ENCODE data around the gene NDE1. TPM values are rescaled to one million over a fixed set of nuclear protein-coding genes. Genes with fewer than 3 reads are reported as not detected.

NDE1 gene
- total RNA-seq, 4 donors from 2014 or later = 46.1 to 94.9 (median 70.1) TPM

DNA sequence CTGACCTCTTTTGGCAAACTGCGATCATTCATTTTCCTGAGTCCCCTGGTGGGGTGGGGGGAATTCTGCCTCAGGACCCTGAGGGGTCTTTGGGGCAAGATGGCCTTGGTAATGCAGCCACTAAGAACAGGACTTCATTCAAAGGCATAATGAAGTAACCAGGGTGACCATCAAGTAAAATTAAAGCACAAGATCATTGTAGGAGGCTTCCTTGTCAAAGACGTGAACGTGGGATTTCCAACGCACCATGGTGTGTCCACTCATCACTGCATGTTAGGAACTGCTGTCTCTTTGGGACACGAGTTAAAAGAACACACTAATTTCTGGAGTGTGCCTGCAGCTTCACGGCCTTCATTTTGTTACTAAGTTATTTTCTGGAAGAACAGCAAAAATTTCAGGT is 51.3 kb downstream of the NDE1 start:
- intact Hi-C loops (cut with DNase I) = loop anchor here (2.0 kb wide), 1 partner anchor 55 kb away; no protein-coding TSS in a partner anchor
- TF ChIP-seq POLR2AphosphoS5 (IDR thresholded peaks at IDR 0.05) (peak in 1 of 2 donors; percentile 36), EP300 (IDR thresholded peaks at IDR 0.05) (no peak)
- peaks cover 0 to 19% (median 6%) of the 10 kb centered on the region in 4 donors for H3K4me1 ChIP-seq
- no peak for DNase-seq (ENCODE audit: extremely low spot score)
- no peaks in the 10 kb centered on the region for H3K9me3 ChIP-seq
- no peak overlapping the region for H3K4me3 ChIP-seq
- peak overlapping the region; percentile 58 to 80 (median 76) for H3K27ac ChIP-seq (replicated peaks in 1 of 4)
- H3K36me3 ChIP-seq = peaks cover 20 to 85% (median 71%) of the 10 kb centered on the region in 4 donors
- WGBS = 55% methylated on average over 6 of the region's 6 CpGs
- H3K27me3 ChIP-seq = no peaks in the 10 kb centered on the region

DNA sequence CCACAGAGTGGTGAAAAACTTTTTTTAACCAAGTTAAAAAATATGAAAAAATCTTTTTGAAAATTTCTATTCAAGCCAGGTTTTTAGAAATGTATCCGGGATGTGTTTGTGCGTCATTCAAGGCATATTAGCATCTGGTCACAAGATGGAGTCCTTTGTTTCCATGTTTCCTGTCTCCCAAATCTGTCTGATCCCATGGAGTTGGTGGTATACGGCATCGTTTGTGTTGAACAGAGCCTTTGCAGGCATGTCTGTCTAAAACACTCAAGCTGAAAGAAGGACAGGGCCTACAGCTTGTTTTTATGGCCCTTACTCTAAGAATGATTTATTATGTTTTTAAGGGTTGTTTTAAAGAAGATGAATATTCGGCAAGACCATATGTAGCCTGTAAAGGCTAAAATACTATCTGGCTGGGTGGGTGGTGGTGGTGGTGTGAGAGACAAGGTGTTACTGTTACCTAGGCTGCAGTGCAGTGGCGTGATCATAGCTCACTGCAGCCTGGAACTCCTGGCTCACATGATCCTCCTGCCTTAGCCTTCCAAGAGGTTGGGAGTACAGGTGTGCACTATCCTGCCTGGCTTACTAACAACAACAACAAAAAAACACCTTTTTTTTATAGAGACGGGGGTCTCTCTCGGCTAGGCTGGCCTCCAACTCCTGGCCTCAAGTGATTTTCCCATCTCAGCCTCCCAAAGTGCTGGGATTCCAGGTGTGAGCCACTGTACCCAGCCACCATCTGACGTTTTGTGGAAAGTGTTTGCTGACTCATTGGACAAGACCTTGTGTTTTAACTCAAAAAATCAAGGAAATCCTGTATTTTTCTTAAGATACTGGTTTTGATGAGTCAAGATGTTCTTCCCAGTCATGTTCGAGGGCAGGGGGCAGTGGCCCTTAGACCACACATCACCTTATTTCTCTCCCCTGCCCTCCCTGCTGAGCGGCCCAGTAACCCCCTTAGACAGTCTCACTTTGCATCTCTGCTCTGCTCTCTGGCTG is 52.2 kb downstream of the NDE1 start:
- DNase-seq (ENCODE audit: extremely low spot score) = no peak
- TF ChIP-seq POLR2AphosphoS5 (IDR thresholded peaks at IDR 0.05) = peak in 1 of 2 donors; percentile 62
- no peak for TF ChIP-seq EP300 (IDR thresholded peaks at IDR 0.05)
- TF ChIP-seq, protein P1, sequence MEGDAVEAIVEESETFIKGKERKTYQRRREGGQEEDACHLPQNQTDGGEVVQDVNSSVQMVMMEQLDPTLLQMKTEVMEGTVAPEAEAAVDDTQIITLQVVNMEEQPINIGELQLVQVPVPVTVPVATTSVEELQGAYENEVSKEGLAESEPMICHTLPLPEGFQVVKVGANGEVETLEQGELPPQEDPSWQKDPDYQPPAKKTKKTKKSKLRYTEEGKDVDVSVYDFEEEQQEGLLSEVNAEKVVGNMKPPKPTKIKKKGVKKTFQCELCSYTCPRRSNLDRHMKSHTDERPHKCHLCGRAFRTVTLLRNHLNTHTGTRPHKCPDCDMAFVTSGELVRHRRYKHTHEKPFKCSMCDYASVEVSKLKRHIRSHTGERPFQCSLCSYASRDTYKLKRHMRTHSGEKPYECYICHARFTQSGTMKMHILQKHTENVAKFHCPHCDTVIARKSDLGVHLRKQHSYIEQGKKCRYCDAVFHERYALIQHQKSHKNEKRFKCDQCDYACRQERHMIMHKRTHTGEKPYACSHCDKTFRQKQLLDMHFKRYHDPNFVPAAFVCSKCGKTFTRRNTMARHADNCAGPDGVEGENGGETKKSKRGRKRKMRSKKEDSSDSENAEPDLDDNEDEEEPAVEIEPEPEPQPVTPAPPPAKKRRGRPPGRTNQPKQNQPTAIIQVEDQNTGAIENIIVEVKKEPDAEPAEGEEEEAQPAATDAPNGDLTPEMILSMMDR (IDR thresholded peaks at IDR 0.05) = no peak
- TF ChIP-seq POLR2A (IDR thresholded peaks at IDR 0.05; ENCODE audit: low read depth) = no peak
- Histone ChIP-seq H3K4me1 (peaks cover 0 to 20% (median 12%) of the 10 kb centered on the region in 4 donors), H3K36me3 (peaks cover 11 to 85% (median 68%) of the 10 kb centered on the region in 4 donors), H3K27me3 (no peaks in the 10 kb centered on the region), H3K9me3 (no peaks in the 10 kb centered on the region), H3K4me3 (no peak overlapping the region), H3K27ac (replicated peaks in 1 of 4) (peak overlapping the region; percentile 58 to 80 (median 76))
- WGBS = 56% methylated on average over 11 of the region's 11 CpGs
- intact Hi-C loops (cut with DNase I) = loop anchor here (2.0 kb wide), 1 partner anchor 55 kb away; no protein-coding TSS in a partner anchor

DNA sequence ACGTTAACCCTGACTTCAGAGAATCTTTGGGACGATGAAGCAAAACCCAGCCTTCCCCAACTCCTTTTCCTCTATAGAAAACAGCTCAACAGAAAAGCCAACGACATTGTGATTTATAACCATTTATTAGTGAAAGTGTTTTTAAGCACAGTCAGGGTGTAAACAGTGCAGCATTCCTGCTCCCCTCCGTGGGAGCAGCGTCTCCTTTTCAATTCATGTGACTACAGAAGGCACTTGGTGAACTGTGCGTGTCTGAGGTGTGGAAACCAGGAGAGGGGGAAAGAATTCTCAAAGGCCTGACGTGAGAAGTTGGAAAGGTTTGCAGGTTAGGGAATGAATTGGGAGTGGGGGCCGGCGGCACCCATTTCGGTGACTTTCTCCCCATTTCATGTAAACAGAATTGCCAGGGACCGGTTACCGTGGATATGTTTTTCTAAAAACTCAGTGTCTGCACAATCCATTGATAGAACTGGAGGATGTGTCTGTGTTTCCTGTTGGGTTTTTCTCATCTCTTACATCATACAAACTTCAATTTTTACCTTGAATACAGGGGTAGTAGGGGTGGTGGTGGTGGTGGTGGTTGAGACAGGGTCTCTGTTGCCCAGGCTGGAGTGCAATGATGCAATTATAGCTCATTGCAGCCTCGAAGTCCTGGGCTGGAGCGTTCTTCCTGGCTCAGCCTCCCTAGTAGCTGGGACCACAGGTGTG is 53.1 kb downstream of the NDE1 start:
- Histone ChIP-seq H3K4me1 (peaks cover 0 to 30% (median 12%) of the 10 kb centered on the region in 4 donors), H3K27me3 (no peaks in the 10 kb centered on the region), H3K27ac (replicated peaks in 1 of 4) (peak overlapping the region; percentile 58 to 80 (median 76)), H3K36me3 (peaks cover 12 to 85% (median 67%) of the 10 kb centered on the region in 4 donors), H3K9me3 (no peaks in the 10 kb centered on the region), H3K4me3 (no peak overlapping the region)
- no peak for DNase-seq (ENCODE audit: extremely low spot score)
- TF ChIP-seq, protein P1 (IDR thresholded peaks at IDR 0.05) = no peak
- TF ChIP-seq POLR2AphosphoS5 (IDR thresholded peaks at IDR 0.05) = peak; percentile 47 to 79
- 45% methylated on average over 14 of the region's 14 CpGs for WGBS
- intact Hi-C loops (cut with DNase I) = no loop called here

DNA sequence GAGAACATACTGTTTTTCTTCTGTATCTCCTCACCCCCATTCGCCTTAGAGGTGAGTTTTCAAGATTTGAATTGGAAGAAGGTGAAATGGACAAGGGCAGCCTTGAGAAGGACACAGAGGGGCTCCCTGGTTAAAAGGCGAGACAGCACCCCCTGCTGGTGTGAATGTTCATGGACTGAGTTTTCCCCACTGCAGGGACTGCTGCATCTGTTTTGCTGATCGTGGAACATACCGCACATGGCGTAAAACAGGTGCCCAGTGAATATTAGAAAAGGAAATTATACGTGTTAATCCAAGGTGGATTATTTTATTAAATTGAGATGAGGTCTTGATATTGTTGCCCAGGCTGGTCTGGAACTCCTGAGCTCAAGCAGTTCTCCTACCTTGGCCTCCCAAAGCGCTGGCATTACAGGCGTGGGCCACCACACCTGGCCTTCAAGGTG is 54.5 kb downstream of the NDE1 start:
- H3K36me3 ChIP-seq = peaks cover 22 to 85% (median 67%) of the 10 kb centered on the region in 4 donors
- intact Hi-C loops (cut with DNase I) = no loop called here
- H3K27me3 ChIP-seq = no peaks in the 10 kb centered on the region
- no peaks in the 10 kb centered on the region for H3K9me3 ChIP-seq
- no peak overlapping the region for H3K4me3 ChIP-seq
- peak overlapping the region; percentile 58 to 80 (median 76) for H3K27ac ChIP-seq (replicated peaks in 1 of 4)
- TF ChIP-seq EP300 (IDR thresholded peaks at IDR 0.05) (no peak), POLR2AphosphoS5 (IDR thresholded peaks at IDR 0.05) (peak; percentile 57 to 74)
- TF ChIP-seq, protein P1 (IDR thresholded peaks at IDR 0.05) = peak; percentile 65 to 78 (median 77)
- DNase-seq (ENCODE audit: extremely low spot score) = peak; percentile 94
- WGBS = 45% methylated on average over 8 of the region's 8 CpGs
- peaks cover 0 to 35% (median 20%) of the 10 kb centered on the region in 4 donors for H3K4me1 ChIP-seq

Data from esophagus muscularis mucosa (tissue), 4 donors.